ENCODE measurements around the gene BCL2L11. TPM values are rescaled to one million over a fixed set of nuclear protein-coding genes. Genes with fewer than 3 reads are reported as not detected.
A peak's percentile ranks its signal among the peaks of the same experiment; 100 is the strongest.

Gene BCL2L11
- total RNA-seq, 1 donor from 2014 or later: 11.4 TPM

DNA sequence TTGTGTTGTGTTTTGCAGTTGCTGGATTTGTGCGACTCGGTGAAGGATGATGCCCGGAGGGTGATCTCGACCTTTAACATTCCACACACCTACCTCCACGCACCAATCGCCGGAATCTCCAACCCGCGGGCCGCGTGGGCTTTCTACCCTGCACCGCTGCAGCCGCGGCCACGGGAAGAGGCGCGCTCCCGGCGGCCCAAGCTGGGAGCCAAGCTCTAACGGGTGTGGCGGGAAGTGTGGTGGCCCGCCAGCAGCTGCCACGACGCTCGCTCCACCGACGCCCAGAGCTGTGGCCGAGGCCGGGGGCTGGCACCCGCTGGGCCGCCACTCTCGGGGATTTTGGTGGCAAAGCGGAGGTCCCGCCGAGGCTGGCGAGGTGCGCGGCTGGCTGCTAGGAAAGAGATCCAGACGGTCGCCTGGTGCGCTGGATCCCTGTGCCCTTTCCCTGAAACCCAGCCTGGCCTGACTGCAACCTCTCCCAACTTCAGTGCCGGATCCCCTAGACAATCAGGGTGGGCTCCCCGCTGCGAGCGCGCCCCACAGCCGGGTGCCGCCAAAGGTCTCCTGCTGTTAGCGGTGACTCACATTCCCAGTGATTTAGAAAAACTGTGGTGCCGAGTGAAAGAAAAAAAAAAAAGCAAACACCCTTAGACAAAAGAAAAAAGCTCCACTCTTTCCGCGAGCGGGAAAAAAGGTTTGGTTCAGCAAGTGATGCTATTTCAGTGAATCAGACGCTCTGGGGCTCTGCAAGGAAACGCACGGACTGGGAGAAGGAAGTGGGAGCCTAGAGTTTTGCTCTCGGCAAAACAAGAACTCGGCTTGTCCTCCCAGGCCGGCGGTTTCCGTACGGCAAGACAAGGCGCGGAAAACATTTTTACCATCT lies 2.9 kb upstream of the BCL2L11 start:
- H3K27me3 Mint-ChIP-seq (ENCODE audit: low read depth): peaks cover 5% of the 10 kb centered on the region
- peaks cover 33% of the 10 kb centered on the region for H3K4me1 Mint-ChIP-seq (ENCODE audit: low read depth)
- H3K36me3 Mint-ChIP-seq (ENCODE audit: low read depth): no peaks in the 10 kb centered on the region
- no peak for DNase-seq (ENCODE audit: low spot score)
- peak overlapping the region; percentile 89 for H3K27ac Mint-ChIP-seq (ENCODE audit: unreplicated experiment)
- H3K9me3 Mint-ChIP-seq (ENCODE audit: low read depth): no peaks in the 10 kb centered on the region
- TF ChIP-seq, protein P1, sequence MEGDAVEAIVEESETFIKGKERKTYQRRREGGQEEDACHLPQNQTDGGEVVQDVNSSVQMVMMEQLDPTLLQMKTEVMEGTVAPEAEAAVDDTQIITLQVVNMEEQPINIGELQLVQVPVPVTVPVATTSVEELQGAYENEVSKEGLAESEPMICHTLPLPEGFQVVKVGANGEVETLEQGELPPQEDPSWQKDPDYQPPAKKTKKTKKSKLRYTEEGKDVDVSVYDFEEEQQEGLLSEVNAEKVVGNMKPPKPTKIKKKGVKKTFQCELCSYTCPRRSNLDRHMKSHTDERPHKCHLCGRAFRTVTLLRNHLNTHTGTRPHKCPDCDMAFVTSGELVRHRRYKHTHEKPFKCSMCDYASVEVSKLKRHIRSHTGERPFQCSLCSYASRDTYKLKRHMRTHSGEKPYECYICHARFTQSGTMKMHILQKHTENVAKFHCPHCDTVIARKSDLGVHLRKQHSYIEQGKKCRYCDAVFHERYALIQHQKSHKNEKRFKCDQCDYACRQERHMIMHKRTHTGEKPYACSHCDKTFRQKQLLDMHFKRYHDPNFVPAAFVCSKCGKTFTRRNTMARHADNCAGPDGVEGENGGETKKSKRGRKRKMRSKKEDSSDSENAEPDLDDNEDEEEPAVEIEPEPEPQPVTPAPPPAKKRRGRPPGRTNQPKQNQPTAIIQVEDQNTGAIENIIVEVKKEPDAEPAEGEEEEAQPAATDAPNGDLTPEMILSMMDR (IDR thresholded peaks at IDR 0.05): no peak
- peak overlapping the region; percentile 73 for H3K4me3 Mint-ChIP-seq (ENCODE audit: unreplicated experiment)

DNA sequence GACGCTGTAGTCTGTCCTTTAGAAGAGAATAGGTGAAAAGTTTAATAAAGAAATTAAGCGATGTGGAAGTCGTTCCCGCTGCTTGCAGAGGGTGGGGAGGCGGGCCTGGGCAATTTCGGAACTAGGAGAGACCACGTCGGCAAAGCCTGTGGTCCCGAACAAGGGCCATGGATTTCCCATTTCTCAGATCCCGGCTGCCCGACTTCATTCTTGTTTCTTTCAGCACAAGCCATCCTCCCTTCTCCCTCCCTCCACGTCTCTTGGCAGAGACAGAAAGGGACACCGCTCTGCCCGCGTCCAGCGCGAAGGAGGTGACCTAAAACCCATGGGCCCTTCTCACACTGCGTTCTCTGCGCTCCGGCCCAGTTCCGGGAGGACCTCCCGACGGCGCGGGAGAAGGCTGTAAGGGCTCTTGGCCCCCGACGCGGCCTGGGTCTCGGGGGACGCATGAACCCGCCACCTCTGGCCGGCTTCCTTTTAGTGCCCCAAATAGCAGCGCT lies 2.2 kb upstream of the BCL2L11 start:
- Mint-ChIP-seq H3K4me3 (ENCODE audit: unreplicated experiment) (peak overlapping the region; percentile 73), H3K27me3 (ENCODE audit: low read depth) (peaks cover 5% of the 10 kb centered on the region), H3K27ac (ENCODE audit: unreplicated experiment) (peak overlapping the region; percentile 89), H3K9me3 (ENCODE audit: low read depth) (no peaks in the 10 kb centered on the region), H3K4me1 (ENCODE audit: low read depth) (peaks cover 38% of the 10 kb centered on the region), H3K36me3 (ENCODE audit: low read depth) (no peaks in the 10 kb centered on the region)
- TF ChIP-seq, protein P1 (IDR thresholded peaks at IDR 0.05): no peak
- DNase-seq (ENCODE audit: low spot score): no peak

DNA sequence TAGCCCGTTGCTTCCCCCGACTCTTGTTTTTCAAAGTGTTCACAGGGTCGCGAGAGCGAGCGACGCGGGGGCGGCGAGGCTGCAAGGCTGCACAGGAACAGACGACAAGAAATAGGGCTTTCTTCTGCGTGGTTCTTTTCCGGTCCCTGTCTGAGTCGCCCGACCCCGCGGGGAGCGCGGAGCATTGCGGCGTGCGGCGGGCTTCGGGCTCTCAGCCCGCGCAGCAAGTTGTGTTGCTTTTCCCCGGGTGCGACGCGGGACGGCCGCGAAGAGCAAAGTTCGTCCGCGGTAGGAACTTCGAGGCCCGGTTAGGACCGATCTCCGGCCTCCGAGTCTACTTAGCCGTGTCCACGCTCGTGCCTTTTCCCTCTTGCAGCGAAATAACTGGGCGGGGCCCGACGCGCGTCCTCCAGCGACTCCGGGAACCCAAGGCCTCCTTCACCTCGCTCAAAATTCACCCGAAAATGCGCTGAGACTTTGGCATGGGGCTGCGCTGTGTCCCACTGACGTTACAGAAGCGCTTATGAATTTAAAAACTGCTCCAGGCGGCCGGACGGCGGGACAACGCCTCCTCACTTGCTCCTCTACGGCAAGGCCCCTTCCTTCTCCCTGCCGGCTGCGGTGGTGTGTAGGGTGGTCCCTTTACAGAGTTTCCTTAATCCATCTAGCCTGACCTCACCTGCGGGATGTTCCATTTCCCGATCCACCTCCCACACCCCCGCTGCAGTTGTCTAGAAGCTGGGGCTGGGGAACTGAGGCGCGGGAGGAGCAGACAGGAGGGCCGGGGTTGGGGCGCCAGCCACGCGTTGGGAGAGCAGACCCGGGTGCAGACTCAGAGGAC lies 1.5 kb upstream of the BCL2L11 start:
- Mint-ChIP-seq H3K4me1 (ENCODE audit: low read depth) (peaks cover 41% of the 10 kb centered on the region), H3K27ac (ENCODE audit: unreplicated experiment) (no peak overlapping the region), H3K4me3 (ENCODE audit: unreplicated experiment) (peak overlapping the region; percentile 73), H3K9me3 (ENCODE audit: low read depth) (no peaks in the 10 kb centered on the region), H3K36me3 (ENCODE audit: low read depth) (peaks cover 2% of the 10 kb centered on the region), H3K27me3 (ENCODE audit: low read depth) (peaks cover 3% of the 10 kb centered on the region)
- TF ChIP-seq, protein P1 (IDR thresholded peaks at IDR 0.05): no peak
- DNase-seq (ENCODE audit: low spot score): no peak

DNA sequence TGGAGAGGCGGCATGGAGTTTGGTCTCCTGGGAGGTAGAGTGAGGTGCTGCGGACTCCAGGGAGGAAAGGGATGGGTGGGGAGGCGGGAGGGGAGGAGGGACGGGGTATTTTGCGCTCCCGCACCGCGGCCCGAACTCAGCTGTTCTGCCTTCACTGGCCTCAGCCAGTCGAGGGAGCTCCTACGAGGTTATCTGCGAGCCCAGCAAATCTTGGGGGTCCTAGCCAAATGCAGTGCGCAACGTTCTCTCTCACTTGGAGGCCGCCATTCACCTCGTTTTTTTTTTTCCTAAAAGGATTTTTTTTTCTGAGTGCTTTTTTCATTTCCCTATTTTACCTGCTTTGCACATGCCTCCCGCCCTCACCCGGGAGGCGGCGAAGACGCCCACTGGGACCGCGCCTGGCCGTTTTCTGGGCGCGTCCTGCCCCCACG lies 877 bp upstream of the BCL2L11 start:
- Mint-ChIP-seq H3K27me3 (ENCODE audit: low read depth) (no peaks in the 10 kb centered on the region), H3K9me3 (ENCODE audit: low read depth) (no peaks in the 10 kb centered on the region), H3K36me3 (ENCODE audit: low read depth) (peaks cover 3% of the 10 kb centered on the region), H3K27ac (ENCODE audit: unreplicated experiment) (no peak overlapping the region), H3K4me3 (ENCODE audit: unreplicated experiment) (peak overlapping the region; percentile 92), H3K4me1 (ENCODE audit: low read depth) (peaks cover 41% of the 10 kb centered on the region)
- DNase-seq (ENCODE audit: low spot score): no peak
- TF ChIP-seq, protein P1 (IDR thresholded peaks at IDR 0.05): no peak

Measured in chondrocyte (in vitro differentiated cells).